Stimulated activated CD4-positive, alpha-beta T cell treated with anti-CD3 and anti-CD28 coated beads, Interleukin-2, amount 100 ng/mL, for 48 hours (primary cell): ENCODE results near the gene GPR31.

Experiments used
- DNase-seq, 2 donors: peaks; one replicate each; pipeline ENCODE4 v3.0.0-alpha.2; 2020

The GPR31 gene

GRCh38 chr6:167137081-167137480 is 20.7 kb downstream of the GPR31 start:
- no peak for DNase-seq

- no peak for DNase-seq
Observed at GRCh38 chr6:167136376-167136775, 21.4 kb downstream of the GPR31 start.

- DNase-seq = no peak
Observed at GRCh38 chr6:167134448-167135328, 23.1 kb downstream of the GPR31 start.

GRCh38 chr6:167130712-167131684 is 26.8 kb downstream of the GPR31 start:
- no peak for DNase-seq

- no peak for DNase-seq
Observed at GRCh38 chr6:167130008-167130677, 27.6 kb downstream of the GPR31 start.

- DNase-seq = no peak
Observed at GRCh38 chr6:167129562-167129961, 28.2 kb downstream of the GPR31 start.

- DNase-seq = no peak
Observed at GRCh38 chr6:167129159-167129558, 28.6 kb downstream of the GPR31 start.

- no peak for DNase-seq
Observed at GRCh38 chr6:167127785-167128531, 29.8 kb downstream of the GPR31 start.

GRCh38 chr6:167125855-167126349 is 31.9 kb downstream of the GPR31 start:
- DNase-seq = no peak

GRCh38 chr6:167125410-167125809 is 32.4 kb downstream of the GPR31 start:
- no peak for DNase-seq

GRCh38 chr6:167124753-167125152 is 33.0 kb downstream of the GPR31 start:
- DNase-seq = no peak

- no peak for DNase-seq
Observed at GRCh38 chr6:167122827-167123657, 34.7 kb downstream of the GPR31 start, which contains the start of gene CCR6. TSS of gene CCR6 (plus strand) at chr6:167123096. CDS start at chr6:167136135, 13,039 bp downstream.

- DNase-seq = no peak
Observed at GRCh38 chr6:167122041-167122826, 35.5 kb downstream of the GPR31 start.

GRCh38 chr6:167121335-167121841 is 36.4 kb downstream of the GPR31 start:
- DNase-seq = no peak

- DNase-seq = no peak
Observed at GRCh38 chr6:167120583-167120903, 37.2 kb downstream of the GPR31 start.

GRCh38 chr6:167119670-167120582 is 37.9 kb downstream of the GPR31 start:
- no peak for DNase-seq

GRCh38 chr6:167118839-167119238 is 38.9 kb downstream of the GPR31 start:
- no peak for DNase-seq

- no peak for DNase-seq
Observed at GRCh38 chr6:167118006-167118405, 39.8 kb downstream of the GPR31 start.

GRCh38 chr6:167116838-167117228 is 40.9 kb downstream of the GPR31 start:
- DNase-seq = no peak
